H1 (cell line): ENCODE results near the gene ITGB5. TPM values are rescaled to one million over a fixed set of nuclear protein-coding genes. Genes with fewer than 3 reads are reported as not detected.

Experiments
- CTCF ChIA-PET: fragments of 300-600 bp; sonication (Branson Sonifier 250); formaldehyde crosslinking; loops from one replicate; lab custom pipeline; 2021; ENCODE audit not compliant: partially characterized antibody; lab: Charles Lee
- POLR2A ChIA-PET: fragments of 300-600 bp; sonication (Branson Sonifier 250); formaldehyde crosslinking; loops from one replicate; lab custom pipeline; 2021; ENCODE audit warnings: inconsistent platforms; ENCODE audit not compliant: partially characterized antibody; lab: Charles Lee
- DNase-seq, 2 experiments: peaks; one replicate each; pipeline versions ENCODE4 v3.0.0 to v3.0.0-alpha.2; 2010 to 2022; ENCODE audit warnings: low spot score in 2 of 2, low read depth in 1 of 2, mixed read lengths in 1 of 2
- FAIRE-seq: peaks from 2 replicates; lab custom pipeline; 2011; peaks lifted over from hg19 to GRCh38; lab: Jason Lieb, UNC
- H2AFZ ChIP-seq: 2 replicates; pipeline ENCODE4 v1.8.1; 2012; ENCODE audit warnings: low read length, inconsistent platforms
- H2AK5ac ChIP-seq: 2 replicates; pipeline ENCODE4 v1.6.1; 2013; ENCODE audit warnings: low read depth, low read length
- H2BK120ac ChIP-seq: replicated peaks from 2 replicates; pipeline ENCODE3; 2013; ENCODE audit warnings: low read depth, low read length, inconsistent platforms
- H2BK12ac ChIP-seq: 2 replicates; pipeline ENCODE4 v1.6.1; 2013; ENCODE audit warnings: low read depth, low read length
- H2BK15ac ChIP-seq: 2 replicates; pipeline ENCODE4 v1.6.1; 2013; ENCODE audit warnings: low read length
- H2BK20ac ChIP-seq: 2 replicates; pipeline ENCODE4 v1.6.1; 2013; ENCODE audit warnings: low read length
- H2BK5ac ChIP-seq: 2 replicates; pipeline ENCODE4 v1.6.1; 2013; ENCODE audit warnings: low read depth, low read length
- H3K14ac ChIP-seq: 2 replicates; pipeline ENCODE4 v1.6.1; 2013; ENCODE audit warnings: inconsistent platforms; ENCODE audit not compliant: insufficient read length
- H3K18ac ChIP-seq: 2 replicates; pipeline ENCODE4 v1.6.1; 2013; ENCODE audit warnings: low read length; ENCODE audit errors: extremely low read depth
- H3K23ac ChIP-seq: 2 replicates; pipeline ENCODE4 v1.6.1; 2013; ENCODE audit warnings: inconsistent platforms; ENCODE audit not compliant: insufficient read length
- H3K23me2 ChIP-seq: 2 replicates; pipeline ENCODE4 v1.6.1; 2013; ENCODE audit warnings: low read depth, low read length
- H3K27ac ChIP-seq: 2 replicates; pipeline ENCODE4 v1.6.1; 2011; ENCODE audit warnings: low read depth, low read length, inconsistent platforms
- H3K27me3 ChIP-seq, 4 experiments: replicated peaks in 1 of 4; 1 replicate in 1 of 4; 2 replicates in 3 of 4; pipeline versions ENCODE4 v1.6.1 to v1.8.1; 2011 to 2013; ENCODE audit warnings: low read length in 3 of 4, mild to moderate bottlenecking in 3 of 4, inconsistent platforms in 2 of 4, mixed read lengths in 2 of 4, moderate library complexity in 1 of 4; ENCODE audit not compliant: control insufficient read depth in 3 of 4, insufficient read depth in 3 of 4; ENCODE audit errors: extremely low read depth in 1 of 4
- H3K36me3 ChIP-seq, 4 experiments: 2 replicates each; pipeline versions ENCODE4 v1.6.1 to v1.8.1; 2011 to 2013; ENCODE audit warnings: mild to moderate bottlenecking in 4 of 4, low read length in 3 of 4, moderate library complexity in 2 of 4, control low read depth in 1 of 4, inconsistent platforms in 1 of 4; ENCODE audit not compliant: insufficient read depth in 4 of 4, control insufficient read depth in 2 of 4
- H3K4ac ChIP-seq: replicated peaks from 2 replicates; pipeline ENCODE3; 2013; ENCODE audit warnings: low read length, low read depth, mixed read lengths, inconsistent platforms; ENCODE audit not compliant: insufficient read length
- H3K4me1 ChIP-seq, 4 experiments: replicated peaks in 1 of 4; 1 replicate in 1 of 4; 2 replicates in 3 of 4; pipeline versions ENCODE4 v1.6.1 to v1.8.1; 2011 to 2013; ENCODE audit warnings: low read length in 3 of 4, inconsistent platforms in 2 of 4, mixed read lengths in 1 of 4; ENCODE audit not compliant: insufficient read depth in 4 of 4, control insufficient read depth in 3 of 4
- H3K4me2 ChIP-seq, 2 experiments: 2 replicates each; pipeline versions ENCODE4 v1.6.1 to v1.8.1; 2011 to 2013; ENCODE audit warnings: low read depth in 2 of 2, low read length in 2 of 2, control low read depth in 1 of 2, inconsistent platforms in 1 of 2, mild to moderate bottlenecking in 1 of 2; ENCODE audit not compliant: insufficient read depth in 1 of 2
- H3K4me3 ChIP-seq, 4 experiments: fragments of 200-600, 300-600 bp in 1 of 4; sonication (generic), shearing (Covaris generic), sonication (Bioruptor Twin) in 1 of 4; 2 replicates each; pipeline versions ENCODE4 v1.5.1 to v1.8.1; 2011 to 2016; ENCODE audit warnings: low read length in 4 of 4, low read depth in 3 of 4, control low read depth in 2 of 4, inconsistent platforms in 2 of 4, mild to moderate bottlenecking in 2 of 4, mixed read lengths in 1 of 4, moderate library complexity in 1 of 4; ENCODE audit not compliant: insufficient read depth in 2 of 4; ENCODE audit errors: extremely low read depth in 1 of 4
- H3K56ac ChIP-seq: replicated peaks from 2 replicates; pipeline ENCODE3; 2013; ENCODE audit warnings: low read depth, mild to moderate bottlenecking, mixed read lengths, low read length, inconsistent platforms; ENCODE audit not compliant: insufficient read length
- H3K79me1 ChIP-seq: 2 replicates; pipeline ENCODE4 v1.6.1; 2013; ENCODE audit warnings: low read depth, low read length, control low read depth
- H3K79me2 ChIP-seq, 2 experiments: 2 replicates each; pipeline versions ENCODE4 v1.6.1 to v1.8.1; 2012 to 2013; ENCODE audit warnings: low read length in 2 of 2, mild to moderate bottlenecking in 2 of 2, inconsistent platforms in 1 of 2; ENCODE audit not compliant: insufficient read depth in 2 of 2, control insufficient read depth in 1 of 2
- H3K9ac ChIP-seq, 4 experiments: replicated peaks in 1 of 4; 1 replicate in 1 of 4; 2 replicates in 3 of 4; pipeline versions ENCODE4 v1.6.1 to v1.8.1; 2011 to 2013; ENCODE audit warnings: low read depth in 3 of 4, low read length in 3 of 4, control low read depth in 2 of 4, mild to moderate bottlenecking in 2 of 4, moderate library complexity in 2 of 4, inconsistent platforms in 1 of 4; ENCODE audit errors: extremely low read depth in 1 of 4
- H3K9me3 ChIP-seq, 2 experiments: 2 replicates each; pipeline versions ENCODE4 v1.6.1 to v1.8.1; 2012 to 2013; ENCODE audit warnings: mild to moderate bottlenecking in 2 of 2, moderate library complexity in 2 of 2, control low read depth in 1 of 2, inconsistent platforms in 1 of 2, low read depth in 1 of 2, low read length in 1 of 2, mixed read lengths in 1 of 2; ENCODE audit not compliant: insufficient read depth in 2 of 2
- H4K20me1 ChIP-seq, 2 experiments: replicated peaks in 1 of 2; 2 replicates each; pipeline versions ENCODE3 to v1.8.1; 2011 to 2013; ENCODE audit warnings: inconsistent platforms in 2 of 2, low read length in 2 of 2, mild to moderate bottlenecking in 1 of 2; ENCODE audit not compliant: insufficient read depth in 2 of 2, control insufficient read depth in 1 of 2
- H4K5ac ChIP-seq: 2 replicates; pipeline ENCODE4 v1.6.1; 2013; ENCODE audit warnings: low read length, low read depth, mixed read lengths, inconsistent platforms; ENCODE audit not compliant: insufficient read length
- H4K8ac ChIP-seq: 2 replicates; pipeline ENCODE4 v1.8.0; 2013; ENCODE audit warnings: mild to moderate bottlenecking, moderate library complexity, low read length, inconsistent platforms; ENCODE audit not compliant: insufficient read depth; ENCODE audit errors: extremely low read depth
- H4K91ac ChIP-seq: replicated peaks from 2 replicates; pipeline ENCODE3; 2013; ENCODE audit warnings: low read length, mixed read lengths, inconsistent platforms; ENCODE audit not compliant: insufficient read length
- CTBP2 ChIP-seq: IDR thresholded peaks from 2 replicates; pipeline ENCODE4 v1.7.0; 2011; ENCODE audit warnings: borderline replicate concordance, mild to moderate bottlenecking, moderate library complexity, mixed read lengths, low read length; ENCODE audit not compliant: insufficient read depth, insufficient read length
- GTF2F1 ChIP-seq: IDR thresholded peaks from 2 replicates; pipeline ENCODE4 v1.6.1; 2012; ENCODE audit warnings: low read depth, low read length, improper control_type of control experiment, borderline replicate concordance
- WGBS, 2 experiments: shearing (Covaris generic) in 1 of 2; methylation state at CpG; one replicate each; pipeline versions ENCODE4 v1.1.6 to v1.1.7; 2013 to 2015; ENCODE audit warnings: low lambda C conversion rate in 2 of 2, mixed read lengths in 2 of 2, inconsistent platforms in 1 of 2, low coverage in 1 of 2, missing lambda C conversion rate in 1 of 2; ENCODE audit not compliant: insufficient replicate concordance in 2 of 2, insufficient coverage in 1 of 2, insufficient read length in 1 of 2; ENCODE audit errors: extremely low coverage in 1 of 2, missing lambda C conversion rate in 1 of 2; 5-methylcytosine and 5-hydroxymethylcytosine counted together
- polyA plus RNA-seq, 7 experiments: library from polyadenylated mRNA; depleted of rRNA in 3 of 7; stranded (reverse) in 5 of 7; unstranded in 2 of 7; fragments of >200 nt in 5 of 7; fragments of 200-250 nt in 2 of 7; gene quantifications; 1 replicate in 5 of 7; 2 replicates in 1 of 7; 4 replicates in 1 of 7; pipeline versions ENCODE4 v1.2.1 to v1.2.3, GENCODE V29; 2011 to 2013; ENCODE audit warnings: missing spikeins in 2 of 7, mixed read lengths in 2 of 7
- total RNA-seq: library from RNA; stranded (reverse); fragmentation: NEBNext Ultra II Directional; extraction: Animal tissue kit (Norgen Biotek cat#: 25700); gene quantifications from 2 replicates; pipeline ENCODE4 v1.2.1, GENCODE V29; 2021

The ITGB5 gene
- total and polyA plus RNA-seq, 2 of the 8 experiments (the other 6 are each of a cell fraction or from before 2014, with no cell fraction given), result 101 to 268 TPM

DNA sequence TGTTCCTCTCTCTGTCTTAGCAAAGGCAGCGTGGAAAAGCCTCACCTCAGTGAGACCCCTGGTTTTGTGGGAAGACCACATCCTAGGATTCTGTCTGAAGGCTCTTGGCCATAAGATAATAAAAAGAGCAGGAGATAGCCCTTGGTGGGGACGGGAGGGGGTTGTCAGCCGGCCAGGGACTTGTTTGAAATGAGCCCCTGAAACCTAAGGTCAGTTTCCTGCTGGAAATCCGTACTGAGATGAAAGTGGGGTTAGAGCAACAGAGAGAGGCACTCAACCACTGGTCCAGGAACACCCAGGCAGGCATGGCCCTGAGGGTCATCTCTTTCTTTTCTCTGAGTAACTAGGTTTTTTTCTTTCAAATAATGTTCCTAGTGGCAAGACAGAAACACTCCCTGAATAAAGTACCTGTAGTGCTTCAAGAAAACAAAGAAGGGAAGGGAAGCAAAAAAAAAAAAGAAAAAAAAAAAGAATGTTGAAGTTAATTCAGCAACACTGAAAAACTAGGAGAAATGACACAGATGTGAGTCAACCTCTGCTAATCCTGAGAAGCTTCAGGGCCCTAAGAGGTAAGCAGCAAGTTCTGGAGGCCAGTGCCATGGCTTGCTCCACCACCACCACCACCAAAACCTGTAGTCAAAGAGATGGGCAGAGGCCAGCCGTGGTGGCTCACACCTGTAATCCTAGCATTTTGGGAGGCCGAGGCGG lies 3.2 kb downstream of the ITGB5 start:
- no peaks in the 10 kb centered on the region for H3K27me3 ChIP-seq
- peaks cover 7 to 31% (median 31%) of the 10 kb centered on the region in 4 experiments for H3K4me1 ChIP-seq

More for the DNA sequence above, 3.2 kb downstream of the ITGB5 start:
- Histone ChIP-seq H3K23ac (no peak overlapping the region), H3K36me3 (no peaks in the 10 kb centered on the region), H2BK15ac (no peak overlapping the region), H4K20me1 (no peaks in the 10 kb centered on the region), H3K9ac (no peak overlapping the region), H3K79me2 (peaks cover 13 to 65% of the 10 kb centered on the region in 2 experiments), H4K8ac (no peak overlapping the region), H4K5ac (no peak overlapping the region), H3K79me1 (peaks cover 3% of the 10 kb centered on the region), H2AFZ (no peak overlapping the region), H2BK120ac (peak overlapping the region; percentile 36), H3K18ac (peak overlapping the region; percentile 53; the same call in 1 of the 2 replicates), H3K27ac (0 out of 2 replicates have a peak overlapping the region, but pooled peaks have one; percentile 14), H3K4me3 (peak overlapping the region in 1 of 4 experiments; percentile 27; a peak in 1 of 8 replicates), H4K91ac (peak overlapping the region; percentile 52), H2BK5ac (peak overlapping the region; percentile 71; the same call in 1 of the 2 replicates), H2AK5ac (no peak overlapping the region), H3K14ac (no peak overlapping the region), H3K23me2 (peaks cover 5% of the 10 kb centered on the region), H3K4ac (no peak overlapping the region), H2BK12ac (peak overlapping the region; percentile 35; the same call in 1 of the 2 replicates), H3K4me2 (peak overlapping the region in 1 of 2 experiments; percentile 93; a peak in 1 of 4 replicates), H3K56ac (no peak overlapping the region), H2BK20ac (no peak overlapping the region), H3K9me3 (no peaks in the 10 kb centered on the region)
- DNase-seq, result no peak
- no peak for FAIRE-seq
- WGBS, 2 experiments, result 66% methylated on average over 7 of the region's 7 CpGs; no CpG with 5 or more reads in 1 of the 2 experiments
- ChIA-PET CTCF (interaction anchor here (0.7 to 1.9 kb wide), 8 partner anchors 17 to 189 kb away, joined by 3 to 5 read pairs (median 3); no protein-coding TSS in a partner anchor), POLR2A (interaction anchor here (0.6 to 1.5 kb wide), 4 partner anchors 36 to 61 kb away, joined by 3 to 4 read pairs (median 3); no protein-coding TSS in a partner anchor)
- TF ChIP-seq GTF2F1, result no peak
- no peak for TF ChIP-seq CTBP2
